Measurements from ENCODE around the gene OTULIN.

OTULIN gene

GRCh38 chr5:14707811-14708390, 43.4 kb downstream of the OTULIN start:
- H3K36me3 Mint-ChIP-seq (ENCODE audit: insufficient read depth), result peaks cover 46% of the 10 kb centered on the region
- H3K4me3 Mint-ChIP-seq, result peak overlapping the region in 1 of 2 donors; percentile 82

GRCh38 chr5:14708551-14708950, 44.0 kb downstream of the OTULIN start:
- H3K27ac Mint-ChIP-seq, result peak overlapping the region; percentile 78 to 100
- H3K36me3 Mint-ChIP-seq (ENCODE audit: insufficient read depth), result peaks cover 45% of the 10 kb centered on the region
- ATAC-seq (replicated peaks) (no peak), DNase-seq (no peak)
- H3K27me3 Mint-ChIP-seq, result no peaks in the 10 kb centered on the region
- H3K4me1 Mint-ChIP-seq (ENCODE audit: low read depth in 2 of 2), result peaks cover 31 to 52% of the 10 kb centered on the region in 2 donors
- no peak overlapping the region for H3K4me3 Mint-ChIP-seq
- no peaks in the 10 kb centered on the region for H3K9me3 Mint-ChIP-seq

More at GRCh38 chr5:14707811-14708390, 43.4 kb downstream of the OTULIN start:
- H3K4me1 Mint-ChIP-seq (ENCODE audit: low read depth in 2 of 2), result peaks cover 37 to 59% of the 10 kb centered on the region in 2 donors
- no peaks in the 10 kb centered on the region for H3K27me3 Mint-ChIP-seq
- H3K27ac Mint-ChIP-seq, result peak overlapping the region; percentile 96 to 100
- DNase-seq (no peak), ATAC-seq (replicated peaks) (no peak)
- H3K9me3 Mint-ChIP-seq, result no peaks in the 10 kb centered on the region

GRCh38 chr5:14710313-14710994, 45.9 kb downstream of the OTULIN start:
- Mint-ChIP-seq H3K9me3 (no peaks in the 10 kb centered on the region), H3K4me1 (ENCODE audit: low read depth in 2 of 2) (peaks cover 31 to 44% of the 10 kb centered on the region in 2 donors), H3K36me3 (ENCODE audit: insufficient read depth) (peaks cover 53% of the 10 kb centered on the region), H3K27me3 (no peaks in the 10 kb centered on the region), H3K27ac (peak overlapping the region; percentile 67 to 74), H3K4me3 (no peak overlapping the region)
- DNase-seq, result no peak
- ATAC-seq (replicated peaks), result no peak

GRCh38 chr5:14712131-14712530, 47.6 kb downstream of the OTULIN start:
- no peak for DNase-seq
- Mint-ChIP-seq H3K4me1 (ENCODE audit: low read depth in 2 of 2) (peaks cover 17 to 31% of the 10 kb centered on the region in 2 donors), H3K4me3 (no peak overlapping the region), H3K27ac (peak overlapping the region; percentile 74 to 87), H3K36me3 (ENCODE audit: insufficient read depth) (peaks cover 61% of the 10 kb centered on the region), H3K27me3 (no peaks in the 10 kb centered on the region), H3K9me3 (no peaks in the 10 kb centered on the region)
- ATAC-seq (replicated peaks), result no peak

- DNase-seq, result no peak
- peaks cover 58% of the 10 kb centered on the region for H3K36me3 Mint-ChIP-seq (ENCODE audit: insufficient read depth)
- H3K4me1 Mint-ChIP-seq (ENCODE audit: low read depth in 2 of 2), result peaks cover 19 to 30% of the 10 kb centered on the region in 2 donors
- H3K4me3 Mint-ChIP-seq, result no peak overlapping the region
- H3K27ac Mint-ChIP-seq, result peak overlapping the region; percentile 74 to 87
- no peaks in the 10 kb centered on the region for H3K9me3 Mint-ChIP-seq
- no peak for ATAC-seq (replicated peaks)
- H3K27me3 Mint-ChIP-seq, result no peaks in the 10 kb centered on the region
Observed at GRCh38 chr5:14712666-14713065, 48.1 kb downstream of the OTULIN start.

GRCh38 chr5:14713476-14714390, 49.2 kb downstream of the OTULIN start:
- peaks cover 50% of the 10 kb centered on the region for H3K36me3 Mint-ChIP-seq (ENCODE audit: insufficient read depth)
- H3K27ac Mint-ChIP-seq, result peak overlapping the region in 1 of 2 donors; percentile 79
- DNase-seq, result no peak
- no peaks in the 10 kb centered on the region for H3K27me3 Mint-ChIP-seq
- H3K4me3 Mint-ChIP-seq, result no peak overlapping the region
- no peaks in the 10 kb centered on the region for H3K9me3 Mint-ChIP-seq
- ATAC-seq (replicated peaks), result no peak
- peaks cover 17 to 28% of the 10 kb centered on the region in 2 donors for H3K4me1 Mint-ChIP-seq (ENCODE audit: low read depth in 2 of 2)

GRCh38 chr5:14714706-14715105, 50.2 kb downstream of the OTULIN start:
- no peaks in the 10 kb centered on the region for H3K27me3 Mint-ChIP-seq
- H3K9me3 Mint-ChIP-seq, result no peaks in the 10 kb centered on the region
- H3K4me3 Mint-ChIP-seq, result no peak overlapping the region
- H3K27ac Mint-ChIP-seq, result peak overlapping the region; percentile 79 to 87
- DNase-seq (no peak), ATAC-seq (replicated peaks) (no peak)
- H3K36me3 Mint-ChIP-seq (ENCODE audit: insufficient read depth), result peaks cover 44% of the 10 kb centered on the region
- peaks cover 17 to 25% of the 10 kb centered on the region in 2 donors for H3K4me1 Mint-ChIP-seq (ENCODE audit: low read depth in 2 of 2)

GRCh38 chr5:14715481-14715880, 51.0 kb downstream of the OTULIN start:
- no peak for DNase-seq
- Mint-ChIP-seq H3K4me1 (ENCODE audit: low read depth in 2 of 2) (peaks cover 17 to 23% of the 10 kb centered on the region in 2 donors), H3K9me3 (no peaks in the 10 kb centered on the region), H3K27ac (peak overlapping the region; percentile 17 to 87), H3K4me3 (no peak overlapping the region), H3K36me3 (ENCODE audit: insufficient read depth) (peaks cover 42% of the 10 kb centered on the region), H3K27me3 (no peaks in the 10 kb centered on the region)
- ATAC-seq (replicated peaks), result no peak

GRCh38 chr5:14716755-14717752, 52.5 kb downstream of the OTULIN start:
- ATAC-seq (replicated peaks) (no peak), DNase-seq (no peak)
- peaks cover 33% of the 10 kb centered on the region for H3K36me3 Mint-ChIP-seq (ENCODE audit: insufficient read depth)
- H3K9me3 Mint-ChIP-seq, result no peaks in the 10 kb centered on the region
- H3K4me1 Mint-ChIP-seq (ENCODE audit: low read depth in 2 of 2), result peaks cover 12 to 18% of the 10 kb centered on the region in 2 donors
- H3K27ac Mint-ChIP-seq, result peak overlapping the region; percentile 81 to 86
- H3K27me3 Mint-ChIP-seq, result no peaks in the 10 kb centered on the region
- no peak overlapping the region for H3K4me3 Mint-ChIP-seq

- Mint-ChIP-seq H3K4me3 (no peak overlapping the region), H3K4me1 (ENCODE audit: low read depth in 2 of 2) (peaks cover 11 to 12% of the 10 kb centered on the region in 2 donors), H3K27ac (peak overlapping the region; percentile 81 to 86), H3K9me3 (no peaks in the 10 kb centered on the region), H3K36me3 (ENCODE audit: insufficient read depth) (peaks cover 23% of the 10 kb centered on the region), H3K27me3 (no peaks in the 10 kb centered on the region)
- ATAC-seq (replicated peaks), result no peak
- no peak for DNase-seq
Observed at GRCh38 chr5:14718778-14719177, 54.3 kb downstream of the OTULIN start.

GRCh38 chr5:14720236-14720923, 55.9 kb downstream of the OTULIN start:
- peaks cover 18% of the 10 kb centered on the region for H3K36me3 Mint-ChIP-seq (ENCODE audit: insufficient read depth)
- peaks cover 8 to 11% of the 10 kb centered on the region in 2 donors for H3K4me1 Mint-ChIP-seq (ENCODE audit: low read depth in 2 of 2)
- H3K27ac Mint-ChIP-seq, result peak overlapping the region in 1 of 2 donors; percentile 86

GRCh38 chr5:14721990-14722656, 57.6 kb downstream of the OTULIN start:
- Mint-ChIP-seq H3K4me1 (ENCODE audit: low read depth in 2 of 2) (peaks cover 8 to 11% of the 10 kb centered on the region in 2 donors), H3K27me3 (no peaks in the 10 kb centered on the region), H3K9me3 (no peaks in the 10 kb centered on the region), H3K4me3 (no peak overlapping the region), H3K36me3 (ENCODE audit: insufficient read depth) (peaks cover 4% of the 10 kb centered on the region), H3K27ac (no peak overlapping the region)
- ATAC-seq (replicated peaks), result no peak
- no peak for DNase-seq

More at GRCh38 chr5:14720236-14720923, 55.9 kb downstream of the OTULIN start:
- DNase-seq, result no peak
- H3K27me3 Mint-ChIP-seq, result no peaks in the 10 kb centered on the region
- ATAC-seq (replicated peaks), result no peak
- no peaks in the 10 kb centered on the region for H3K9me3 Mint-ChIP-seq
- H3K4me3 Mint-ChIP-seq, result no peak overlapping the region

Measured in effector memory CD8-positive, alpha-beta T cell (primary cell).